ENCODE data around the gene HBA2. TPM values are rescaled to one million over a fixed set of nuclear protein-coding genes. Genes with fewer than 3 reads are reported as not detected.
"Not testable (repeated sequence)": the region's sequence is repeated elsewhere in the genome, so short reads cannot be mapped to it uniquely, and the experiment has no call there.

Gene HBA2
- total RNA-seq, 2 donors from 2014 or later = not detected

DNA sequence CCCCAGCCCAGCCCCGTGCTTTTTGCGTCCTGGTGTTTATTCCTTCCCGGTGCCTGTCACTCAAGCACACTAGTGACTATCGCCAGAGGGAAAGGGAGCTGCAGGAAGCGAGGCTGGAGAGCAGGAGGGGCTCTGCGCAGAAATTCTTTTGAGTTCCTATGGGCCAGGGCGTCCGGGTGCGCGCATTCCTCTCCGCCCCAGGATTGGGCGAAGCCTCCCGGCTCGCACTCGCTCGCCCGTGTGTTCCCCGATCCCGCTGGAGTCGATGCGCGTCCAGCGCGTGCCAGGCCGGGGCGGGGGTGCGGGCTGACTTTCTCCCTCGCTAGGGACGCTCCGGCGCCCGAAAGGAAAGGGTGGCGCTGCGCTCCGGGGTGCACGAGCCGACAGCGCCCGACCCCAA is 3.3 kb downstream of the HBA2 start:
- peaks cover 36% of the 10 kb centered on the region for H3K27me3 Mint-ChIP-seq
- not testable (repeated sequence) for ATAC-seq (replicated peaks); H3K9me3 Mint-ChIP-seq

DNA sequence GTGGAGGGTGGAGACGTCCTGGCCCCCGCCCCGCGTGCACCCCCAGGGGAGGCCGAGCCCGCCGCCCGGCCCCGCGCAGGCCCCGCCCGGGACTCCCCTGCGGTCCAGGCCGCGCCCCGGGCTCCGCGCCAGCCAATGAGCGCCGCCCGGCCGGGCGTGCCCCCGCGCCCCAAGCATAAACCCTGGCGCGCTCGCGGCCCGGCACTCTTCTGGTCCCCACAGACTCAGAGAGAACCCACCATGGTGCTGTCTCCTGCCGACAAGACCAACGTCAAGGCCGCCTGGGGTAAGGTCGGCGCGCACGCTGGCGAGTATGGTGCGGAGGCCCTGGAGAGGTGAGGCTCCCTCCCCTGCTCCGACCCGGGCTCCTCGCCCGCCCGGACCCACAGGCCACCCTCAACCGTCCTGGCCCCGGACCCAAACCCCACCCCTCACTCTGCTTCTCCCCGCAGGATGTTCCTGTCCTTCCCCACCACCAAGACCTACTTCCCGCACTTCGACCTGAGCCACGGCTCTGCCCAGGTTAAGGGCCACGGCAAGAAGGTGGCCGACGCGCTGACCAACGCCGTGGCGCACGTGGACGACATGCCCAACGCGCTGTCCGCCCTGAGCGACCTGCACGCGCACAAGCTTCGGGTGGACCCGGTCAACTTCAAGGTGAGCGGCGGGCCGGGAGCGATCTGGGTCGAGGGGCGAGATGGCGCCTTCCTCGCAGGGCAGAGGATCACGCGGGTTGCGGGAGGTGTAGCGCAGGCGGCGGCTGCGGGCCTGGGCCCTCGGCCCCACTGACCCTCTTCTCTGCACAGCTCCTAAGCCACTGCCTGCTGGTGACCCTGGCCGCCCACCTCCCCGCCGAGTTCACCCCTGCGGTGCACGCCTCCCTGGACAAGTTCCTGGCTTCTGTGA is 4.1 kb downstream of the HBA2 start, which contains the start of gene HBA1:
Gene HBA1 (plus strand): TSS at position 204 of the 906 bp plus-strand sequence. CDS start 37 bp downstream, at position 241.
- peak; percentile 32 for ATAC-seq (replicated peaks)

More for the DNA sequence above, 3.3 kb downstream of the HBA2 start:
- not testable (repeated sequence) for H3K4me1 Mint-ChIP-seq; H3K4me3 Mint-ChIP-seq; H3K36me3 Mint-ChIP-seq (ENCODE audit: low read depth); H3K27ac Mint-ChIP-seq

DNA sequence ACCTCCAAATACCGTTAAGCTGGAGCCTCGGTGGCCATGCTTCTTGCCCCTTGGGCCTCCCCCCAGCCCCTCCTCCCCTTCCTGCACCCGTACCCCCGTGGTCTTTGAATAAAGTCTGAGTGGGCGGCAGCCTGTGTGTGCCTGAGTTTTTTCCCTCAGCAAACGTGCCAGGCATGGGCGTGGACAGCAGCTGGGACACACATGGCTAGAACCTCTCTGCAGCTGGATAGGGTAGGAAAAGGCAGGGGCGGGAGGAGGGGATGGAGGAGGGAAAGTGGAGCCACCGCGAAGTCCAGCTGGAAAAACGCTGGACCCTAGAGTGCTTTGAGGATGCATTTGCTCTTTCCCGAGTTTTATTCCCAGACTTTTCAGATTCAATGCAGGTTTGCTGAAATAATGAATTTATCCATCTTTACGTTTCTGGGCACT is 4.7 kb downstream of the HBA2 start:
- peak overlapping the region; percentile 19 for H3K4me3 Mint-ChIP-seq
- ATAC-seq (replicated peaks) = no peak

More for the DNA sequence above, 4.1 kb downstream of the HBA2 start, which contains the start of gene HBA1:
- not testable (repeated sequence) for H3K27ac Mint-ChIP-seq; H3K9me3 Mint-ChIP-seq; H3K4me1 Mint-ChIP-seq; H3K36me3 Mint-ChIP-seq (ENCODE audit: low read depth)
- Mint-ChIP-seq H3K4me3 (peak within 1 kb of the TSS; percentile 19), H3K27me3 (peaks cover 34% of the 10 kb centered on the region)

DNA sequence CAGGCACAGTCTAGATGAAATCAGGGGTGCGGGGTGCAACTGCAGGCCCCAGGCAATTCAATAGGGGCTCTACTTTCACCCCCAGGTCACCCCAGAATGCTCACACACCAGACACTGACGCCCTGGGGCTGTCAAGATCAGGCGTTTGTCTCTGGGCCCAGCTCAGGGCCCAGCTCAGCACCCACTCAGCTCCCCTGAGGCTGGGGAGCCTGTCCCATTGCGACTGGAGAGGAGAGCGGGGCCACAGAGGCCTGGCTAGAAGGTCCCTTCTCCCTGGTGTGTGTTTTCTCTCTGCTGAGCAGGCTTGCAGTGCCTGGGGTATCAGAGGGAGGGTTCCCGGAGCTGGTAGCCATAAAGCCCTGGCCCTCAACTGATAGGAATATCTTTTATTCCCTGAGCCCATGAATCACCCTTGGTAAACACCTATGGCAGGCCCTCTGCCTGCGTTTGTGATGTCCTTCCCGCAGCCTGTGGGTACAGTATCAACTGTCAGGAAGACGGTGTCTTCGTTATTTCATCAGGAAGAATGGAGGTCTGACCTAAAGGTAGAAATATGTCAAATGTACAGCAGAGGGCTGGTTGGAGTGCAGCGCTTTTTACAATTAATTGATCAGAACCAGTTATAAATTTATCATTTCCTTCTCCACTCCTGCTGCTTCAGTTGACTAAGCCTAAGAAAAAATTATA is 5.4 kb downstream of the HBA2 start:
- peaks cover 32% of the 10 kb centered on the region for H3K27me3 Mint-ChIP-seq
- no peak overlapping the region for H3K27ac Mint-ChIP-seq
- no peaks in the 10 kb centered on the region for H3K36me3 Mint-ChIP-seq (ENCODE audit: low read depth)
- peak overlapping the region; percentile 19 for H3K4me3 Mint-ChIP-seq
- H3K9me3 Mint-ChIP-seq = no peaks in the 10 kb centered on the region
- ATAC-seq (replicated peaks) = no peak
- no peaks in the 10 kb centered on the region for H3K4me1 Mint-ChIP-seq

More for the DNA sequence above, 4.7 kb downstream of the HBA2 start:
- Mint-ChIP-seq H3K27ac (no peak overlapping the region), H3K4me1 (no peaks in the 10 kb centered on the region), H3K27me3 (peaks cover 32% of the 10 kb centered on the region), H3K9me3 (no peaks in the 10 kb centered on the region), H3K36me3 (ENCODE audit: low read depth) (no peaks in the 10 kb centered on the region)

DNA sequence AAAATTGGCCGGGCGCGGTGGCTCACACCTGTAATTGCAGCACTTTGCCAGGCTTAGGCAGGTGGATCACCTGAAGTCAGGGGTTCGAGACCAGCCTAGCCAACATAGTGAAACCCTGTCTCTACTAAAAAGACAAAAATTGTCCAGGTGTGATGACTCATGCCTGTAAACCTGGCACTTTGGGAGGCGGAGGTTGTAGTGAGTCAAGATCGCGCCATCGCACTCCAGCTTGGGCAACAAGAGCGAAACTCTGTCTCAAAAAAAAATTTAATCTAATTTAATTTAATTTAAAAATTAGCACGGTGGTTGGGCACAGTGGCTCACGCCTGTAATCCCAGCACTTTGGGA is 6.0 kb downstream of the HBA2 start:
- no peak overlapping the region for H3K27ac Mint-ChIP-seq
- peaks cover 28% of the 10 kb centered on the region for H3K27me3 Mint-ChIP-seq
- no peaks in the 10 kb centered on the region for H3K4me1 Mint-ChIP-seq
- H3K4me3 Mint-ChIP-seq = no peak overlapping the region
- ATAC-seq (replicated peaks) = no peak
- H3K9me3 Mint-ChIP-seq = no peaks in the 10 kb centered on the region
- H3K36me3 Mint-ChIP-seq (ENCODE audit: low read depth) = no peaks in the 10 kb centered on the region

DNA sequence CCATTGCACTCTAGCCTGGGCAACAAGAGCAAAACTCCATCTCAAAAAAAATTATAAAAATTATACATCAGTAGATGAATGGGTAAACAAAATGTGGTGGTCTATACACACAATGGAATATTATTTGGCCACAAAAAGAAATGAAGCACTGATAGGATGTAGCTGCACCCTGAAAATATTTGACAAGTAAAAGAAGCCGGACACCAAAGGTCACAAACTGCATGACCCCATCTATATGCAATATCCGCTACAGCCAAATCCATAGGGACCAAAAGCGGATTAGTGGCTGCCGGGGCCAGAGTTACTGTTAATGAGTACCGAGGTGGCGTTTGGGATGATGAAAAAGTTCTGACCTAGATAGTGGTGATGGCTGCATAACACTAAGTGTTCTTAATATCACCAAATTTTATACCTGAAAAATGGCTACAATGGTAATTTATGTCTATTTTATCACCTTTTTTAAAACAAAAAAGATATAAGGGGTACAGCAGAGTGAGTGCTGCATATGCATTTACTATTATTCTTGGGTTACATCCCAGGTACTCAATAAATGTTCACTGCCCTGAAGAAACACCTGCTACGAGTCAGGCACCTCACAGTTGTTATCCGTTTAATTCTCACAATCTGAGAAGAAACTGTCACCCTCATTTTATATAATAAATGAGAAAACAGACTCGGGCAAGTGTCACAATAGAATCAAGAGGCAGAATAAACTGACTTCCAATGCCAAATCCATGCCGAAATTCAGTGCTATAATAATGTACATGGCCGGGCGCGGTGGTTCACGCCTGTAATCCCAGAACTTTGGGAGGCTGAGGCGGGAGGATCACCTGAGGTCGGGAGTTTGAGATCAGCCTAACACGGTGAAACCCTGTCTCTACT is 6.8 kb downstream of the HBA2 start:
- H3K9me3 Mint-ChIP-seq = no peaks in the 10 kb centered on the region
- no peak for ATAC-seq (replicated peaks)
- H3K4me3 Mint-ChIP-seq = peak overlapping the region; percentile 42
- no peaks in the 10 kb centered on the region for H3K36me3 Mint-ChIP-seq (ENCODE audit: low read depth)
- peaks cover 26% of the 10 kb centered on the region for H3K27me3 Mint-ChIP-seq
- no peak overlapping the region for H3K27ac Mint-ChIP-seq
- H3K4me1 Mint-ChIP-seq = no peaks in the 10 kb centered on the region

DNA sequence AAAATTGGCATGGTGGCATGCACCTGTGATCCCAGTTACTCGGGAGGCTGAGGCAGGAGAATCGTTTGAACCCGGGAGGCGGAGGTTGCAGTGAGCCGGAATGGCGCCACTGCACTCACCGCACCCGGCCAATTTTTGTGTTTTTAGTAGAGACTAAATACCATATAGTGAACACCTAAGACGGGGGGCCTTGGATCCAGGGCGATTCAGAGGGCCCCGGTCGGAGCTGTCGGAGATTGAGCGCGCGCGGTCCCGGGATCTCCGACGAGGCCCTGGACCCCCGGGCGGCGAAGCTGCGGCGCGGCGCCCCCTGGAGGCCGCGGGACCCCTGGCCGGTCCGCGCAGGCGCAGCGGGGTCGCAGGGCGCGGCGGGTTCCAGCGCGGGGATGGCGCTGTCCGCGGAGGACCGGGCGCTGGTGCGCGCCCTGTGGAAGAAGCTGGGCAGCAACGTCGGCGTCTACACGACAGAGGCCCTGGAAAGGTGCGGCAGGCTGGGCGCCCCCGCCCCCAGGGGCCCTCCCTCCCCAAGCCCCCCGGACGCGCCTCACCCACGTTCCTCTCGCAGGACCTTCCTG is 7.5 kb downstream of the HBA2 start, which contains the start of gene HBQ1:
Gene HBQ1 (plus strand): TSS at position 359 of the 575 bp plus-strand sequence. CDS start 28 bp downstream, at position 387.
- Mint-ChIP-seq H3K27ac (no peak within 1 kb of the TSS), H3K4me1 (no peaks in the 10 kb centered on the region), H3K9me3 (no peaks in the 10 kb centered on the region), H3K4me3 (peak within 1 kb of the TSS; percentile 42), H3K27me3 (peaks cover 19% of the 10 kb centered on the region), H3K36me3 (ENCODE audit: low read depth) (no peaks in the 10 kb centered on the region)
- no peak for ATAC-seq (replicated peaks)

DNA sequence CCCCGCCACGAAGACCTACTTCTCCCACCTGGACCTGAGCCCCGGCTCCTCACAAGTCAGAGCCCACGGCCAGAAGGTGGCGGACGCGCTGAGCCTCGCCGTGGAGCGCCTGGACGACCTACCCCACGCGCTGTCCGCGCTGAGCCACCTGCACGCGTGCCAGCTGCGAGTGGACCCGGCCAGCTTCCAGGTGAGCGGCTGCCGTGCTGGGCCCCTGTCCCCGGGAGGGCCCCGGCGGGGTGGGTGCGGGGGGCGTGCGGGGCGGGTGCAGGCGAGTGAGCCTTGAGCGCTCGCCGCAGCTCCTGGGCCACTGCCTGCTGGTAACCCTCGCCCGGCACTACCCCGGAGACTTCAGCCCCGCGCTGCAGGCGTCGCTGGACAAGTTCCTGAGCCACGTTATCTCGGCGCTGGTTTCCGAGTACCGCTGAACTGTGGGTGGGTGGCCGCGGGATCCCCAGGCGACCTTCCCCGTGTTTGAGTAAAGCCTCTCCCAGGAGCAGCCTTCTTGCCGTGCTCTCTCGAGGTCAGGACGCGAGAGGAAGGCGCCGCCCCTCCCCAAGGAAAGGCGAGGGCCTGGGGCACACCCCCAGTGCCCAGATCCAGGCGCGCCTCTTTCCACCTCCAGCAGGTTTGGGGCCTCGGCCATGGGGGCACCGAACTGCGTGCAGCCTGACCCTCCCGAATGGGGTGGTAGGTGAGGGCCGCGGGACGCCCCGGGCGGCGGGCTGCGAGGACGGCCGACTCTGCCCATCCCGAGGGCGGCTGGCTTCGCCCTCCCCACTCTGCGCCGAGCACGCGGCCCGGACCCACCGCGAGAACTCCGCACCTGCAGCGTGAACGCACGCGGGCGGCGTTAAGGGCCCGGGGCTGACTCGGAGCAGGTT is 8.2 kb downstream of the HBA2 start:
- Mint-ChIP-seq H3K27ac (no peak overlapping the region), H3K27me3 (peaks cover 14% of the 10 kb centered on the region), H3K9me3 (no peaks in the 10 kb centered on the region), H3K4me1 (no peaks in the 10 kb centered on the region), H3K4me3 (no peak overlapping the region), H3K36me3 (ENCODE audit: low read depth) (no peaks in the 10 kb centered on the region)
- peak; percentile 85 for ATAC-seq (replicated peaks)

DNA sequence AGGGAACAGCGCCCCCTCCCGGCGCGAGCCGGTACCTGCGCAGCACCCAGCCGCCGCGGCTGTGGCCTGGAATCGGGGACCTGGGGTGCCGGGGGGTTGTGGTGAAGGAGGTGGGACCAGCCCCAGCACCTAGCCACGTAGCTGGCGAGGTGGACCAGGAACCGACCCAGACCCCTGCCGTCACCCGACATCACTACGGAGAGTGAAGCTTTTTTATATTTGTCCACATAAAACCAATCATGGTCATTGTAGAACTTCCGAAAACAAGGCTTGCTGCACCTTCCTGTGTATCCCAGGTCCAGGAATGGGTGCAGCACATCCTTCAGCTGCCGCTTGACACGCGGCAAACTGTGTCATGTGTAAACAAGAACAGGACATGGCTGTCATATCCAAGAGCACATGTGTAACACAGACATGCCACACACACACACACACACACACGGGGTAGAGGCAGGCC is 8.9 kb downstream of the HBA2 start:
- Mint-ChIP-seq H3K4me3 (no peak overlapping the region), H3K27ac (no peak overlapping the region), H3K27me3 (peaks cover 14% of the 10 kb centered on the region), H3K36me3 (ENCODE audit: low read depth) (no peaks in the 10 kb centered on the region), H3K4me1 (no peaks in the 10 kb centered on the region), H3K9me3 (no peaks in the 10 kb centered on the region)
- no peak for ATAC-seq (replicated peaks)

DNA sequence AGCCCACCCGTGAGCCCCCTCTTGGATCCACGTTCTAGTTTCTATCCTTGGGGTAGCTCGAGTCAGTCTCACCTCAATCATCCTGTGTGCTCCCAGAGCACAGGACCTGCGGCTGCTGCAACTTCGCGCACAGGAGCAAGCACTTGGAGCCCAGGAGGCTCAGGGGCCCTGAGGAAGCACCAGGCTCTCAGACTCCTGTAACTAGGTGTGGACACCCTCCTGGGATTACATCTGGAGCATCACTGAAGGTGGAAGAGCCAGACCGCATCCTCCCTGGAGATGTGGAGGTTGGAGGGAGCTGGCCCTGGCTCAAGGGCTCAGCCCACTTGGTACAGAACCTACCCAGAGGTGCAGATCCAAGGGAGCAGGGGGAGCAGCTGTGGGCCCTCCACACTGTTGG is 10.3 kb downstream of the HBA2 start:
- no peak for ATAC-seq (replicated peaks)
- Mint-ChIP-seq H3K9me3 (no peaks in the 10 kb centered on the region), H3K27me3 (peaks cover 9% of the 10 kb centered on the region), H3K4me3 (no peak overlapping the region), H3K36me3 (ENCODE audit: low read depth) (peaks cover 9% of the 10 kb centered on the region), H3K4me1 (no peaks in the 10 kb centered on the region), H3K27ac (no peak overlapping the region)

DNA sequence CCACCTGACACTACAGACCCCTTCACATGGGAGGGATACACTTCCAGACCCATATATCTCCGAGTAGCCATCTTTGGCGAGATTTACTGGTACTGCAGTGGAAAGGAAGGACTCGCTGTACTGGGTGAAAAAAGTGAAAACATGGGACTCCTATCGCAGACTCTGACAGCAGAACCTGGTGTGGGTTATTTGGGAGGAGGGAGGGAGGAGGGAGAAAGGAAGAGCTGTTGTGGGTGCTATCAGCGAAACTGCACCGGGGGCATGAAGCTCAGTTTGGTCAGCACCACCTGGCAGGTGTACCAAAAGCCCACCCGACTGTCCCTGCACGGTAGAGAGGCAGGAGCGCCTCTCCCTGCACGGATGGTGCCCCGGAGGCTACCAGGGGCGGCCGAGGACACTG is 12.5 kb downstream of the HBA2 start:
- Mint-ChIP-seq H3K27me3 (no peaks in the 10 kb centered on the region), H3K27ac (no peak overlapping the region), H3K36me3 (ENCODE audit: low read depth) (peaks cover 31% of the 10 kb centered on the region), H3K9me3 (no peaks in the 10 kb centered on the region), H3K4me3 (no peak overlapping the region), H3K4me1 (no peaks in the 10 kb centered on the region)
- ATAC-seq (replicated peaks) = no peak

DNA sequence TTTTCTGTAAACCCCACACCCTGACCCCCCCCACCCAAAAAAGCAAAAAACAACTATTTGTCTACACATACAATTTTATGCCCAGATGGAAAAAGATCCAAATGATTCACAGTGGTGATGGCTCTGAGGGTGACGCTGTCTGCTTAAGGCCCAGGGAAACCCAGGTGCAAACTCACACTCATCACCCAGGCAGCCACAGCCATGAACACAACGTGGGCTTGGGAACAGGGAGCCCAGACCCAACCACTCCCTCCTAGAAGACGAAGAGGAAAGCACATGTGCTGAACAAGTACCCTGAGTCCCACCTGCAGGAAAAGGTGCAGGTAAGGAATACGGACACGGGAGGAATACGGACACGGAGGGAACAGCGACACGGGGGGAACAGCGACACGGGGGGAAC is 13.0 kb downstream of the HBA2 start:
- Mint-ChIP-seq H3K27ac (no peak overlapping the region), H3K4me1 (no peaks in the 10 kb centered on the region), H3K36me3 (ENCODE audit: low read depth) (peaks cover 36% of the 10 kb centered on the region), H3K4me3 (no peak overlapping the region), H3K9me3 (no peaks in the 10 kb centered on the region), H3K27me3 (no peaks in the 10 kb centered on the region)
- ATAC-seq (replicated peaks) = no peak

DNA sequence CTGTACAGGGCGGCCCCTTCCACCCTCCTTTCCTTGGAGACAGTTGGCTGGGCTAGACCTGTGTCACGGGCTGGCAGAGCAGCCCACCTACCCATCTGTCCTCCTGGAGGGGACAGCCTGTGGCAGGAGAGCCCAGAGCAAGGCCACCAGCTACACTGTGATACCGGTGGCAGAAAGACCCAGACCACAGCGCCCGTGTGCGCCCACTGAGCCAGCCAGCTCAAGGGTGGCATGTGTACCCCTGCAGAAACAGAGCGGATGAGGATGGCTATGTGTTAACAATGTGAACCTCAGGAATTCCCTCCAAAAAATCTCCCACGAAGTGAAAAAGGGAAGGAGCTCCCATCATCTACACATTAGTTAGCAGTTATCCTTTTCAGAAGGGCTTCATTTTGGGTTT is 14.7 kb downstream of the HBA2 start:
- Mint-ChIP-seq H3K4me1 (peaks cover 4% of the 10 kb centered on the region), H3K9me3 (no peaks in the 10 kb centered on the region), H3K27me3 (no peaks in the 10 kb centered on the region), H3K4me3 (no peak overlapping the region), H3K36me3 (ENCODE audit: low read depth) (peaks cover 52% of the 10 kb centered on the region), H3K27ac (no peak overlapping the region)
- no peak for ATAC-seq (replicated peaks)
